Ureter (tissue), 1 donor: ENCODE measurements around the gene KRTAP1-1. TPM values are rescaled to one million over a fixed set of nuclear protein-coding genes. Genes with fewer than 3 reads are reported as not detected.
"Not testable (repeated sequence)": the region's sequence is repeated elsewhere in the genome, so short reads cannot be mapped to it uniquely, and the experiment has no call there.

Experiments used
- DNase-seq: peaks from one replicate; pipeline ENCODE4 v3.0.0-alpha.2; 2020; ENCODE audit warnings: low spot score
- total RNA-seq: library from RNA; stranded (reverse); gene quantifications from one replicate; pipeline ENCODE4 v1.2.4, GENCODE V29; 2023
- donor health status: DM: yes; HTN: yes; CAD: no.

KRTAP1-1 gene
- total RNA-seq, 1 donor from 2014 or later: not detected

DNA sequence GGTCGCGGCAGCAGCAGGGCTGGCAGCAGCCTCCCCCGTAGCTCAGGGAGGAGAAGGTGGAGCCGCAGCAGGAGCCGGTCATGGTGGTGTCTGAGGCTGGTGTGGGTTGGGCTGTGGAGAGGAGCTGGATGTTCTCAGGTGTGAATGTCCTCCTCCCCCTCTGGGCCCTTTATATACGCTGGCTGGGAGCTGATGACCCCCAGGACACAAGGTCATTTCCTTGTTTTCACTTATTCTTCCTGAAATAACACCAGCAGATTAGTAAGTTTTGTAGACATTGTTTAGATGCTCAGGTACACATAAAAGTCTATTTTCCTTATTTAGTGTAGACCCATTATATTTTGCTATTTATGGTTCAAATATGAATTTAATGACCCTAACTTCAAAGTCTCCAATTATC lies 13.9 kb upstream of the KRTAP1-1 start, which contains the start of gene KRTAP2-2:
TSS of gene KRTAP2-2 (minus strand) at position 101 of the 400 bp plus-strand sequence. CDS start at position 82, 19 bp downstream.
- not testable (repeated sequence) for DNase-seq

- not testable (repeated sequence) for DNase-seq
Measured at GRCh38 chr17:41054556-41054955, 13.3 kb upstream of the KRTAP1-1 start.

- no peak for DNase-seq
Measured at GRCh38 chr17:41054025-41054424, 12.8 kb upstream of the KRTAP1-1 start.

DNA sequence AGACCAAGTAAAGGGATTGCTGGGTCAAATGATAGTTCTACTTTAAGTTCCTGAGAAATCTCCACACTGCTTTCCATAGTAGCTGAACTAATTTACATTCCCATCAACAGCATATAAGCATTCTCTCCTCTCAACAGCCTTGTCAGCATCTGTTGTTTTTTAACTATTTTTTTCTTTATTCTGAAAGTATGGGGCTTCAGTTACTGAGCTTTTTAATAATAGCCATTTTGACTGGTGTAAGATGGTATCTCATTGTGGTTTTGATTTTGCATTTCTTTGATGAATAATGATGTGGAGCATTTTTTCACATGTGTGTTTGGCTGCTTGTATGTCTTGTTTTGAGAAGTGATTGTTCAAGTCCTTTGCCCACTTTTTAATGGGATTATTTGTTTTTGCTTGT lies 11.3 kb upstream of the KRTAP1-1 start:
- no peak for DNase-seq

GRCh38 chr17:41049110-41049509 lies 7.9 kb upstream of the KRTAP1-1 start:
- DNase-seq: no peak

DNA sequence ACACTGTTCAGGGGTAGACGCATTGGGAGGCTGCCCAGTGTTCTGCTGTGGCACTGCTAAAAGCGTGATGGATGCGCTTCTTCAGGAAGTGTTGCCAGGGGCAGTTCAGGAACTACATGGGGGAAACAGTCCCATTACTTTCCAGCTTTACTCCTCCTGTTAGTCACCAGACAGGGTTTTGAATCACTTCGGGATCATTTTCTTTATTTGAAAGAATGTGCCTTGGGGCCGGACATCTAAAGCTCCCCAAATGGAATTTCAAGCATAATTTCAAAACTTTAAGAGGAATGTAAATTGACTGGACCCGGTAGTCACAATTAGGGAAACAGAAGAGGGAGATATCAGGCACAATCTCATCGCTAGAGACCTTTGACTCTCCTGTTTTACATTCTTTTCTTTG lies 7.2 kb upstream of the KRTAP1-1 start:
- DNase-seq: no peak

- not testable (repeated sequence) for DNase-seq
Measured at GRCh38 chr17:41046735-41047465, 5.7 kb upstream of the KRTAP1-1 start, which contains the start of gene KRTAP2-1. Gene KRTAP2-1, minus strand, starts transcription at chr17:41047316. Its CDS starts 49 bp downstream, at chr17:41047267.

DNA sequence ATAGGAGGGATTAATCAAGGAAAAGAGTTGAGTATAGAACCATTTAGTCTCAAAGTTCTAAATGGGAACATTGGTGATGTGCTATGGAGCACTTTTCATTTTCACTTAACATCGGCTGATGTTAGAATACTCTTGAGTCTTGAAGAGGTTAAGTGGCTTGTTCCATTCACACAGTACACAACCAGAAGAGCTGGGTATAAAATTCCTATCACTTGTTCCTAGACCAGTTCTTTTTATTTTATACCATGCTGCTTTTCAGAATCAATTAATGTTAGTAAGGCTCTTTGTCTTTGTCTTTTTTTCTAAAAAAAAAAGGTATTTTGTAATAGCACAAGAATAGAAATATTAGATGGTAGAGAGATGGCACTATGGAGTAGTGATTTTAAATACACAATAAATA lies 1.7 kb upstream of the KRTAP1-1 start:
- DNase-seq: no peak

- no peak for DNase-seq
Measured at GRCh38 chr17:41037853-41038350, 3.3 kb downstream of the KRTAP1-1 start.

DNA sequence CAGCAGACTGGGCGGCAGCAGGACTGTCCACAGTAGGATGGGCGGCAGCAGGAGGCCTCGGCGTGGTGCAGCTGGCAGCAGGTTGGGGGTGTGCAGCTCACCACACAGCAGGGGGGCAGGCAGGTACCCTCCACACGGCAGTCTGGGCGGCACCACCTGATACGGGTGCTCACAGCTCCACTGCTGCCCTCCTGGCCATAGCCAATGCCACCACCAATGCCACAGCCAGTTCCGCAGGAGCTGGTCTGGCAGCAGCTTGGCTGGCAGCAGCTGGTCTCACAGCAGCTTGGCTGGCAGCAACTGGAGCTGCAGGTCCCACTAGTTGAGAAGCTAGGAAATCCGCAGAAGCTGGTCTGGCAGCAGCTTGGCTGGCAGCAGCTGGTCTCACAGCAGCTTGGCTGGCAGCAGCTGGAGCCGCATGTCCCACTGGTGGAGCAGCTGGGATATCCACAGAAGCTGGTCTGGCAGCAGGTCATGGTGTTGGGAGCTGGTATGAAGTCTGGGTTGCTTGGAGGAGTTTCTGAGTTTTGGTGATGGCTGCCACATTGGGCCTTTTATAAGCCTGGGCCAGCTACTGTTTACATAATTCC lies 6.8 kb downstream of the KRTAP1-1 start, which contains the start of gene KRTAP1-3:
TSS of gene KRTAP1-3 (minus strand) at position 529 of the 590 bp plus-strand sequence. CDS start at position 476, 53 bp downstream.
- DNase-seq: not testable (repeated sequence)

DNA sequence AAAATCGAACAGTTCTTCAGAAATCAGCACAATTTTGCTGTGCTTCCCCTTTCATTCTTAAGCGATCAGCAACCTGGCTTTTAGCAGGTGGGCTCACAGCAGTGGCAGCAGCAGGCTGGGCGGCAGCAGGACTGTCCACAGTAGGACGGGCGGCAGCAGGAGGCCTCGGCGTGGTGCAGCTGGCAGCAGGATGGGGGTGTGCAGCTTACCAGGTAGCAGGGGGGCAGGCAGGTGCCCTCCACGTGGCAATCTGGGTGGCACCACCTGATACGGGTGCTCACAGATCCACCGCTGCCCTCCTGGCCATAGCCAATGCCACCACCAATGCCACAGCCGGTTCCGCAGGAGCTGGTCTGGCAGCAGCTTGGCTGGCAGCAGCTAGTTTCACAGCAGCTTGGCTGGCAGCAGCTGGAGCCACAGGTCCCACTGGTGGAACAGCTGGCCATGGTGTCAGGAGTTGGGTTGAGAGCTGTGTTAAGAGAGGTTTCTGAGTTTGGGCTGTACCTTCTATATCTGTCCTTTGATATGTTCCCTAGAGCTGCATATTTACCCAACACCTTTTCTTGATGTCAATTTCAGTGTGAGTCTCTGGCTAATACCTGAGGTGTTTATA lies 11.5 kb downstream of the KRTAP1-1 start, which contains the start of gene KRTAP1-4:
TSS of gene KRTAP1-4 (minus strand) at position 563 of the 613 bp plus-strand sequence. CDS start at position 446, 117 bp downstream.
- DNase-seq: no peak

DNA sequence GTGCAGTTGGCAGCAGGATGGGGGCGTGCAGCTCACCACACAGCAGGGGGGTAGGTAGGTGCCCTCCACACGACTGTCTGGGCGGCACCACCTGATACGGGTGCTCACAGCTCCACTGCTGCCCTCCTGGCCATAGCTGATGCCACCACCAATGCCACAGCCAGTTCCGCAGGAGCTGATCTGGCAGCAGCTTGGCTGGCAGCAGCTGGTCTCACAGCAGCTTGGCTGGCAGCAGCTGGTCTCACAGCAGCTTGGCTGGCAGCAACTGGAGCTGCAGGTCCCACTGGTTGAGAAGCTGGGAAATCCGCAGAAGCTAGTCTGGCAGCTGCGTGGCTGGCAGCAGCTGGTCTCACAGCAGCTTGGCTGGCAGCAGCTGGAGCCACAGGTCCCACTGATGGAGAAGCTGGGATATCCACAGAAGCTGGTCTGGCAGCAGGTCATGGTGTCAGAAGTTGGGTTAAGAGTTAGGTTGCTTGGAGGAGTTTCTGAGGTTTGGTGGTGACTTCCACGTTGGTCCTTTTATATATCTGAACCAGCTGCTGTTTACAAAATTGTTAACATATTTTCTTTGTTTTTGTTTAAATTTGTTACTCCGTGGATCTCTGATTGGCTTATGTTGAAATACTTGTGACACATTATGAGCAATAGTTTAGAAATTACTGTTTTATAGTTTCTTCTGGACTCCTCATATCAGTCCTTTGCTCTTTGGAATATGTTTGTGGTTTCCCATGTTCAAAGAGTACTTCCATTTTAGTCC lies 14.4 kb downstream of the KRTAP1-1 start, which contains the start of gene KRTAP1-5:
TSS of gene KRTAP1-5 (minus strand) at position 494 of the 757 bp plus-strand sequence. CDS start at position 441, 53 bp downstream.
- no peak for DNase-seq

GRCh38 chr17:41024697-41025096 lies 16.6 kb downstream of the KRTAP1-1 start:
- DNase-seq: no peak

GRCh38 chr17:41020336-41020735 lies 20.9 kb downstream of the KRTAP1-1 start:
- no peak for DNase-seq

DNA sequence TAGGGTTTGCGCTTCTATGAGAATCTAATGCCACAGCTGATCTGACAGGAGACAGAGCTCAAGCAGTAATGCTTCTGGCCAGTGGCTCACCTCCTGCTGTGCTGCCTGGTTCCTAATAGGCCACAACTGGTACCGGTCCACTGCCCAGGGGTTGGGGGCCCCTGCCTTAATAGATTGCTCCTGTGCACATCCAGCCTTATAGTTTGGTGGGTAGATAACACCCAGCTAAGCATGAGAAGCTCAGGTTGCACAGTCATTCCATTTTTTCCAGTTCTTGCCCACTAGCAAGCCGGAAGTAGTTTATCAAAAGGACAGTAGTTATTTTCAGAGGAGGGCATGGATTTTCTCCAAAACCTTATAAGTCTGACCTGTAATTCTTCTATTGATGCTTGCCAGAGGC lies 21.8 kb downstream of the KRTAP1-1 start:
- DNase-seq: no peak

DNA sequence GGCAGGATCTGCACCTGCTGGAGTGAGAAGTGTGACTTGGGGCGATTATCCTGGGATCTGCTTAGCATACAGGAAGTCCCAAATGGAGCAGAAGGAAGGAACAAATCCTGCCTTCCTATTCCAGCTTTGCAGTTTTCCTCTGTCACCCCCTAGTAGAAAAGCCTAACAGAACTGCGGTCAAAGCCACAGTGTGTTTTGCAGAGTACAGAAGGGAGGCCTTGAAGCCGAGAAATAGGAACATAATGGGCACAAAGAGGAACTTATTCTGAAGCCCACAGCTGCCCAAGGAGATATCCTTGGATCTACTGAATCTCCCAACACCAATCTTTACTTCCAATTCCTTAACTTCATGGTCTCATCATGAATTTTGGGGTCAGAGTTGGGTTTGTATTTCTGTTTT lies 22.7 kb downstream of the KRTAP1-1 start:
- DNase-seq: no peak

DNA sequence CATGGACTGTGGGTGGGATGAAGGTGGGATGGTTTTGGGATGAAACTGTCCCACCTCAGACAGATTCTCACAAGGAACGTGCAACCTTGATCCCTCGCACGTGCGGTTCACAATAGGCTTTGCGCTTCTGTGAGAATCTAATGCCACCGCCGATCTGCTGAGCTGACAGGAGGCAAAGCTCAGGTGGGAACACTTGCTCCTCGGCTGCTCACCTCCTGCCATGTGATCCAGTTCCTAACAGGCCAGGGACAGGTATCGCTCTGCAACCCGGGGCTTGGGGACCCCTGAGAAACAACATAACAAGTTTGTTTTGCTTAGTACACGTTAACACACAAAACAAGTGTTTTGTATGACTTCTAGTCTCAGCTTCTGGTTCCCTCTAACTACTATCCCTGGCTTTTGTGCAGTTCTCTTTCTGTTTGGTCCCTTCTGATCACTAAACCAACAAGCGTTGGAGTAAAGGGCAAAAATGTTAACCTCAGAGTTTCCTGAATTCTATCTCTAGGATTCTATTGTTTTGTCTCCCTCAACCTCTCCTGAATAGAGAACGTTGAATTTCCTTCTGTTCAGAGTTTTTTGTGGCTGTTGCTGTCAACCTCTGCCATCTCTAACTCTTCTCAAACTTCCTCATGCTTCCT lies 24.6 kb downstream of the KRTAP1-1 start:
- DNase-seq: no peak

GRCh38 chr17:41015454-41015853 lies 25.8 kb downstream of the KRTAP1-1 start:
- DNase-seq: no peak

DNA sequence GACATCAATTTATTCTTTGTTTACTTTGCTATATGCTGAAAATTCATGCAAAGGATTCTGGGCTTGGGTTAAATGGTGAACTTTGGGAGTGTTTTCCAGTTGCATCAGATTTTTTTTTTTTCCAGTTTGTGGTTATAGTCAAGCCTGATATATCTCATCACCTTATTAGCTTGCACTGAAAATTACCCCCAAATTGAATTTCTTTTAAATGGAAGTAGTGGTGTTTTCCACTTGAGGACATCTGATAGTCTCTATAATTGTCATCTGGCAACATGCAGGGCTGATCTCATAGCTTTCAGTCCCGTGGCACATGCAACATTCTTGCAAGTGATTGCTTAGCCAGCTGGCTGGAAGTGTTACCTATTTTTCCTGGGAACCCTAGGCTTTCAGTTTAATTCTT lies 27.6 kb downstream of the KRTAP1-1 start:
- no peak for DNase-seq

- DNase-seq: no peak
Measured at GRCh38 chr17:41013181-41013580, 28.1 kb downstream of the KRTAP1-1 start.
